EL (cell line): ENCODE results near the gene ZNF93.
A peak's percentile ranks its signal among the peaks of the same experiment; 100 is the strongest.
"Not testable (repeated sequence)": the region's sequence is repeated elsewhere in the genome, so short reads cannot be mapped to it uniquely, and the experiment has no call there.

Experiments used
- DNase-seq: peaks from one replicate; pipeline ENCODE4 v3.0.0-alpha.2; 2016

The ZNF93 gene

DNA sequence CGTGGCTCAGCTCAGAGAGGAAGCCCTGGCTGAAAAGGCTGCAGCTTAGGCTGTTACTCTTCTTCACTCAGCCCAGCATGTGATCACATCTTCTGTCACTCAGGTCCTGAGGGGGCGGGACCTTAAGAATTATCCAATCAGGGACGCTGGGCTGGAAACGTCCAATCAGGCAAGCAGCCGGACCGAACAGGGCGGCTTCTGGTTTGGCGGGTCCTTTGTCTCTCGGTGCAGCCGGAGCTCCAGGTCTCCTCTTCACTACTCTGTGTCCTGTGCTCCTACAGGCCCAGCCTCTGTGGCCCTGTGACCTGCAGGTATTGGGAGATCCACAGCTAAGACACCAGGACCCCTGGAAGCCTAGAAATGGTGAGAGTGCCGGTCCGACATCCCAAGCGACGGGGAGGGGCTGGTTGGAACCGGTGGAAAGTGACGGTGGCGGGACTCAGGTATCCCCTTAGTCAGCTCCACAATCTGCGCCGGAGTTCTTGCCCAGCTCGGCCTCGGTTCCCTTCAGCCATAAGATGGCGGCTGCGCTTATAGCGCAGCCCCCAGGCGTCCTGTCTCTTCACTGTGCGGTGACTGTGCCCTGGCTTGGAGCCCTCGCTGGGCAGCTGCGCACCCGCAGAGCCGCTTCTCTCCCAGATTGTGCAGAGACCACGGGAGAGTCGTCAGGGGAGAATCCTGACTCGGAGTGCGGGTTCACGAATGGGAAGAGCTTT is at the start of gene ZNF93:
Gene ZNF93 (plus strand): TSS at position 218 of the 716 bp plus-strand sequence. CDS start 143 bp downstream, at position 361.
- DNase-seq, result peak; percentile 98

DNA sequence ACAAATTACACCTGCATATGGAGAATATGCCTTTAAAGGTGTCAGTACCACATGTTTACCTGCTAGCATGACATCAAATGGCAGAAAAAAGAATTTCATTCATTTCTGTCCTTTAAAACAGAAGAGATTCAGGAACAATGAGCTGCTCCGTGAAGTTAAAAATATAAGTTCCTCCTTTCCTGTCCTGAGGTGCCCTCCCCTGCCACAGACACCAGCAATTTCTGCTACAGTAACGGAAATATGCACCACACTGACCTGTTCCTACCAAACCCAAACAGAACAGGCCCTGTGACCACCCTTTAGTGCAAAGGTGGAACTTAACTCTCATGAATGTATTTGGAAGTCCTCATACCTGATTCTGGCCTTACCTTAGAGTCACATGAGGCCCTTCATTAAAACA is 49.0 kb upstream of the ZNF93 start:
- not testable (repeated sequence) for DNase-seq

DNA sequence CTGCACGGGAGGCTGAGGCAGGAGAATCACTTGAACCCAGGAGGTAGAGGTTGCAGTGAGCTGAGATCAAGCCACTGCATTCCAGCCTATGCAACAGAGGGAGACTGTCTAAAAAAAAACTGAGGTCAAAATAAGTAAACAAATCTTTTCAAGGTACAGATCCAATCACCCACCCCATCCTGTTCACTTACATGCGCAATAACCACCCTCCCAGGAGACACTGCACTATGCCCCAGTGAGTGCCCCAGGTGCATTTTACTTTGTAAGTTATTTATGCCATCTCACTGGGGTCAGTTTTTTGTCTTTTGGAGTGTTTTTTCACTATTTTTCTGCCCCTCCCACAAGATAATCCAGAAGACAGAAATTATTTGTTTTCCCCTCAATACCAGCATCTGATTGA is 42.0 kb upstream of the ZNF93 start:
- DNase-seq, result no peak

DNA sequence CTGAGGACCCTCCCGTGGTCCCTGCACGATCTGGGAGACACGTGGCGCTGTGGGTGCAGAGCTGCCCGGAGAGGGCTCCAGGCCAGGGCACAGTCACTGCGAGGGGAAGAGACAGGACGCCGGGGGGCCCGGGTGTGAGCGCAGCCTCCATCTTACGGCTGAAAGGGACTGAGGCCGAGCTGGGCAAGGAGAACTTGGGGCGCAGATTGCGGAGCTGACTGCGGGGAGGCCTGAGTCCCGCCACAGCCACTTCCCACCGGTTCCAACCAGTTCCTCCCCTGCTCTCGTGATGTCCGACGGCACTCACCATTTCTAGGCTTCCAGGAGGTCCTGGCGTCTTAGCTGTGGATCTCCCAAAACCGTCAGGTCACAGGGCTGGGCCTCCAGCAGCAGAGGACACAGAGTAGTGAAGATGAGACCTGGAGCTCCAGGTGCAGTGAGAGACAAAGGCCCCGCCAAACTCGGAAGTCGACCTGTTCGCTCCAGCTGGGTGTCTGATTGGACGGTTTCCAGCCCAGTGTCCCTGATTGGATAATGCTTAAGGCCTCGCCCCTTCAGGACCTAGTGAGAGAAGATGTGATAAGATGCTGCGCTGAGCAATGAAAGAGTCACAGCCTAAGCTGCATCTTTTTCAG is 39.9 kb upstream of the ZNF93 start:
- no peak for DNase-seq

DNA sequence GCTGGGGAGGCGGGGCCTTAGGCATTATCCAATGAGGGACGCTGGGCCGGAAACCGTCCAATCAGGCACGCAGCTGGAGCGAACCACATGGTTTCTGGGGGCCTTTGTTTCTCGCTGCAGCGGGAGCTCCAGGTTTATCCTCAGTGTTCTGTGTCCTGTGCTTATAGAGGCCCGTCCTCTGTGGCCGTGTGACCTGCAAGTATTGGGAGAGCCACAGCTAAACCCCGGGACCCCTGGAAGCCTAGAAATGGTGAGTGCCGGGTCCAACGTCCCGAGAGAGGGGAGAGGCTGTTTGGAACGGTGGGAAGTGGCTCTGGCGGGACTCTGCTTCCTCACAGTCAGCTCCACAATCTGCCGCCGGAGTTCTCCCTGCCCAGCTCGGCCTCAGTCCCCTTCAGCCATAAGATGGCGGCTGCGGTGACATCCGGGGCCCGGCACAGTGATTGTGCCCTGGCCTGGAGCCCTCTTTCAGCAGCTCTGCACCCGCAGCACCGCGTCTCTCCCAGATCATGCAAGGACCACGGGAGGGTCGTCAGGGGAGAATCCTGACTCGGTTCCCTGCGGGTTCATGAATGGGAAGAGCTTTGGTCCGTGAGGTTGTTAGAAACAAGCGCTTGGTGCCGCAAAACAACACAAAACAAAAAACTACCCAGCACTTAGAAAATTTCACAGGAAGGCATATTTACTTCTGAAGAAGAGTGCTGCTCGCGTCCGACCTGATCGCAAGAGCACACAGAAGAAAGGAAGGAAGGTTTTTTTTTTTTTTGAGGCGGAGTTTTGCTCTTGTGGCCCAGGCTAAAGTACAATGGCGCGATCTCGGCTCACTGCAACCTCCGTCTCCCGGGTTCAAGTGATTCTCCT is 34.8 kb upstream of the ZNF93 start, which contains the start of gene ZNF253:
Gene ZNF253 (plus strand): TSS at position 133 of the 861 bp plus-strand sequence. CDS start 115 bp downstream, at position 248.
- peak; percentile 95 for DNase-seq

DNA sequence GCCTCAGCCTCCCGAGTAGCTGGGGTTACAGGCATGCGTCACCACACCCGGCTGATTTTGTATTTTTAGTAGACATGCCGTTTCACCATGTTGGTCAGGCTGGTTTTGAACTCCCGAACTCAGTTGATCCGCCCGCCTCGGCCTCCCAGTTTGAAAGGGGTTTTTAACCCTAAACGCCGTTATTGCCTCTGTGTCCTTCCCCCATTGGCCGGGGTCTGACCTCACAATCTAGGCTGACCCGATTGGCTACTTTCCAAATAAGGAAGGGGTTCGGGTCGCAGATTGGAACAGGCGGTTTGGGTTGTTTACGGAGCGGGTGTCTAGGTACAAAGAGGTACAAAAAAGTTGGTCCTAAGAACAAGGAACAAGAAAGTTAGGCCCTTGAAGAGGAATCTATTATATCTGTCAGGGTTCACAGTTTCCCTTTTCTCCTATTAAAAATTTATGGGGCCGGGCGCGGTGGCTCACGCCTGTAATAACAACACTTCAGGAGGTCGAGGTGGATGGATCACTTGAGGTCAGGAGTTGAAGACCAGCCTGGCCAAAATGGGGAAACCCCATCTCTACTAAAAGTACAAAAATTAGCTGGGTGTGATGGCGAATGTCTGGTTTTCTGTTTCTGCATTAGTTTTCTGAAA is 34.0 kb upstream of the ZNF93 start:
- peak; percentile 3 for DNase-seq

DNA sequence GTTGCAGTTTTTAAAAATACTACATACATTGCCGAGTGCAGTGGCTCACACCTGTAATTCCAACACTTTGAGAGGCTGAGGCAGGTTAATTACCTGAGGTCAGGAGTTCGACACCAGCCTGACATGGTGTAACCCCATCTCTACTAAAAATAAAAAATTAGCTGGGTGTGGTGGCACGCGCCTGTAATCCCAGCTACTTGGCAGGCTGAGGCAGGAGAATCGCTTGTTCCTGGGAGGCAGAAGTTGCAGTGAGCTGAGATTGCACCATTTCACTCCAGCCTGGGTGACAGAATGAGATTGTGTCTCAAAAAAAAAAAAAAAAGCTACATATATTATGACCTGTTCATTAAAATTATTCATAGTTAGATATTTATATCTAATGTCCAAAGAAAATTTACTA is 30.7 kb upstream of the ZNF93 start:
- DNase-seq, result not testable (repeated sequence)

DNA sequence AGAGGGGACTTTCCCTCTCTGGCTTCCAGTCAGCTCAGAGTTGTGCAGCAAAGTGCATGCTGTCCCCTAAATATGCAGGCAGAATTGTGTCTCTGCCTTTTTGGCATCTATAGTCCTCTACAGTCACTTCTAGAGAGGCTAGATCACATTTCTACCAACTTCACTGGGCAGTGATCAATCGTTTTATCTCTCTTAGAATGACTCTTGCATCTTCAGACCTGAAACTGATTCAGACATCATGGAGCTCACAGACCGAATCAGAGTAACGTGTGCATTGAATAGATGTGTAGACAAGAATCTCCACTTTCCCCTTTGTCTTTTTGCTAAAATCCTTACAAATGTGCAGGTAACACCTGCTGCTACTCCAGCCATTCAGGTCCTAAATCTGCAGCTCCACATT is 28.8 kb upstream of the ZNF93 start:
- no peak for DNase-seq

DNA sequence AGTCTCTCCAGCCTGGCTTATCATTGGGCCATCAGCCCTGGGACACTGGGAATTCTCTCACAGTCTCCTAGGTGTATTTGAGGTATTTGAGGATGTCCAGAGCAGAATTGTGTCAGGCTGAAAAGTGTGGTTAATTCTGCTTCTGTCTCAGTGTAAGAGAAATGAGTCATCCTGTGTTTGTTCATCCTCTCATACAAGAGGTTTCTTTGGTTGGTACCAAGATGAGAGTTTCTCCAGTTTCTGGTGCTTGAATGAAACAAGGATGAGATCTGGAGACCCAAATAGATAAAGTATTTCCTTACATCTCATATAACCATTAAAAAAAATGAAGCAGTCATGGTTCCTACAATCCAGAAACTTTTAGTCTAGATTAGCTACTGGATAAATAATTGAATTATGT is 27.4 kb upstream of the ZNF93 start:
- no peak for DNase-seq

DNA sequence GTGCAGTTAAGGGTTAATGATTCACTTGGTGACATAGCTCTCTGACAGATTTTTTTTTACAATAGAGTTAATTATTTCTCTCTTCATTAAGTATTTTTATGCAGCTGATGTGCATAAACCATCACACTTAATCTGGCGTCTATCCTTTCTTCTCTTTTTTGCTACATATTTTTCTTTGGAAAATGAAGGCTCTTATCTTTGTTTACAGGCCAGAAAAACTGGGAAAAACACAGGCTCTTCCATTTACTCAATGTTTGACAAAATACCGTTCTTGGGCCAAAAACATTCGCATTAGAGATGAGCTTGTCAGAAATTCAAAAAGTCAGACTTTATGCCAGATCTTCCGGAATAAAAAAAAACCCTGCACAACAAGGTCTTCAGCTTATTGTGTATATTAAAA is 23.0 kb upstream of the ZNF93 start:
- no peak for DNase-seq

DNA sequence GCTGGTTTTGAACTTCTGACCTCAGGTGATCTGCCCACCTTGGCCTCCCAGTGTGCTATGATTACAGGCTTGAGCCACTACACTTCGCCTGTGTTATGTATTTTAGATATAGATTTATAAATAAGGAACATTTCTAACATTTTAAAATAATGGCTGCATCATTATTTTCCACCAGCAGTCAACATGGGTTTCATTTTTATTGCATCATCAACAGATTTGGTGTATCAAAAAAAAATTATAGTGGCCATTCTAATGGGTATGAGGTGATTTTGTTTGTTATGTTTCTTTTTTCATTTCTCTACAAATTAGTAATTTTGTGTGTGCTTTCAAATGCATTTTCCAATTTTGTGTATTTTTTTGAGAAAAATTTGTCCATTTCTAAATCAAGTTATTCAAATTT is 16.2 kb upstream of the ZNF93 start:
- no peak for DNase-seq

DNA sequence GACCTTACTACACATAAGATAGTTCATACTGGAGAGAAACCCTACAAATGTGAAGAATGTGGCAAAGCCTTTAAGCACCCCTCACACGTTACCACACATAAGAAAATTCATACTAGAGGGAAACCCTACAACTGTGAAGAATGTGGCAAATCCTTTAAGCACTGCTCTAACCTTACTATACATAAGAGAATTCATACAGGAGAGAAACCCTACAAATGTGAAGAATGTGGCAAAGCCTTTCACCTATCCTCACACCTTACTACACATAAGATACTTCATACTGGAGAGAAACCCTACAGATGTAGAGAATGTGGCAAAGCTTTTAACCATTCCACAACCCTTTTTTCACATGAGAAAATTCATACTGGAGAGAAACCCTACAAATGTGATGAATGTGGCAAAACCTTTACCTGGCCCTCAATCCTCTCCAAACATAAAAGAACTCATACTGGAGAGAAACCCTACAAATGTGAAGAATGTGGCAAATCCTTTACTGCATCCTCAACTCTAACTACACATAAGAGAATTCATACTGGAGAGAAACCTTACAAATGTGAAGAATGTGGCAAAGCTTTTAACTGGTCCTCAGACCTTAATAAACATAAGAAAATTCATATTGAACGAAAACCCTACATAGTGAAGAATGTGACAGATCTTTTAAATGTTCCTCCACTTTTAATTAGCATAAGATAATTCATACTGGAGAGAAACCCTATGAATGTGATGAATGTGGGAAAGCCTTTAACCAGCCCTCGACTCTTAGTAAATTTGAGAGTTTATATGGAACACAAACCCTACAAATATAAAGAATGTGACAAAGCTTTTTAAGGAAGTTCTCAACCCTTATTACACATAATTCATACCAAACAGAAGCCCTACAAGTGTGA is 8.4 kb upstream of the ZNF93 start:
- not testable (repeated sequence) for DNase-seq

DNA sequence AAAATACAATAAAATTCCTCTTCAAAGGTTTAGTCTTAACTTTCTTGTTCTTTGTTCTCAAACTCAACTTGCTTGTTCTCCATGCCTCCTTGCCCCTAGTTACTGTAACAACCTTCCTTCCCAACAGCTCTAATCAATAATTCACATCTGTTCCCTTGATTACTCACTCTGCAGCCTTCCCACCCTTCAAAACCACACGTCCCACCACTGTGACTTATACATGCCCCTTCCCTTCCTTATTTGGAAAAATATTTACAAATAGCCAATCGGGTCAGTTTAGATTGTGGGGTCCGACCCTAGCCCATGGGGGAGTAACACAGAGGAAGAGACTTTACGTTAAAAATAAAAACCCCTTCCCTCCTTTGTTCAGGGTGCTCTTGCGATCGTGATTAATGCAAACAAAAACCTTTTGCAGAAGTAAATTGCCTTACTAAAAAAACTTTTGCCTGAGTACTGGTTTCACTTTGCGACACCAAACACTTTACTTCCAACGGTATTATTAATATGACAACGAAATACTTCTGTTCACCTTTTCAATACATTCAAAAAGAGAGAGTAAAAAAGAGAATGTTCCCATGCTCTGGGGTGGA is 512 bp upstream of the ZNF93 start:
- DNase-seq, result peak; percentile 82

DNA sequence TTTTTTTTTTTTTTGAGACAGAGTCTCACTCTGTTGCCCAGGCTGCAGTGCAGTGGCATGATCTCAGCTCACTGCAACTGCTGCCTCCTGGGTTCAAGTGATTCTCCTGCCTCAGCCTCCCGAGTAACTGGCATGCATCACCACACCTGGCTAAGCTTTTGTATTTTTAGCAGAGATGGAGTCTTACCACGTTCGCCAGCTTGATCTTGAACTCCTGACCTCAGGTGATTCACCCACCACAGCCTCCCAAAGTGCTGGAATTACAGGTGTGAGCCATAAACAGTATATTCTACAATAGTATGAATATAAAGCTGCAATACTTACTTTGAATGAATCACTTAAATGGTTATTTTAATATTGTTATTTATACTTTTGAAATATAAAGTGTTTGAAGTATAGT is 6.8 kb downstream of the ZNF93 start:
- not testable (repeated sequence) for DNase-seq

DNA sequence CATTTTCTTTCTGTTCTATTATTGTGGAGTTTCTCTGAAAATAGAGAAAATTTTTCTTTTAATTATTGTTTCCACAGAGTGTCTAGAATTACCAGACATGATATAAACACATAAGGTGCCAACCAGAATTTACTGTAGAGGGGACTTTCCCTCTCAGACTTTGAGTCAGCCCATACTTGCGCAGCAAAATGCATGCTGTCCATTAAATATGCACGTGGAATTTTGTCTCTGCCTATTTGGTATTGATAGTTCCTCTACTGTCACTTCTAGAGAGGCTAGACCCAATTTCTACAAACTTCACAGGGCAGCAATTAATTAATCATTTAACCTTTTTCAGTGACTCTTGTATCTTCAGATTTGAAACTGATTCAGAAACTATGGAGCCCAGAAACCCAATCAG is 8.9 kb downstream of the ZNF93 start:
- no peak for DNase-seq

DNA sequence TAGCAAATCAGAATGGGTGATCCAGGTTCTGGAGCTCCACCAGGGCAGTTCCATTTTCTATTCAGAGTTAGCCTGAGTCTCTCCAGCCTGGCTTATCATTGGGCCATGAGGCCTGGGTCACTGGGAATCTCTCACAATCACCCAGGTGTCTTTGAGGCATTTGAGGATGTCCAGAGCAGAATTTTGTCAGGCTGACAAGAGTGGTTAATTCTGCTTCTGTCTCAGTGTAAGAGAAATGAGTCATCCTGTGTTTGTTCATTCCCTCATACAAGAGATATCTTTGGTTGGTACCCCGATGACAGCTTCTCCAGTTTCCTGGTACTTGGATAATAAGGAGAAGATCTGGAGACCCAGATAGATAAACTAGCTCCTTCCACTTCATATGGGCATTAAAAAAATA is 10.4 kb downstream of the ZNF93 start:
- peak; percentile 27 for DNase-seq

DNA sequence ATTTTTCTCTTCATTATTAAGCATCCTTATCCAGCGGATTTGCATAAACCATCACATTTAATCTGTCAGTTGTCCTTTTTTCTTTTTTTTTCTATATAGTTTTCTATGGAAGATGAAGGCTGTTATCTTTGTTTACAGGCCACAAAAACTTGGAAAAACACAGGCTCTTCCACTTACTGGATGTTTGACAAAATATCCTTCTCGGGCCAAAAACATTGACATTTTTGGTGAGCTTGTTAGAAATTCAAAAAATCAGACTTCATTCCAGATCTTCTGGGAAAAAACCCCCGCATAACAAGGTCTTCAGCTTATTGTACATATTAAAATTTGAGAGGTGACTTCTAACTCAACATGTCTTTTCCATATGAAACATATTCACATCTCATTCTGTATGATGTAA is 13.8 kb downstream of the ZNF93 start:
- no peak for DNase-seq

DNA sequence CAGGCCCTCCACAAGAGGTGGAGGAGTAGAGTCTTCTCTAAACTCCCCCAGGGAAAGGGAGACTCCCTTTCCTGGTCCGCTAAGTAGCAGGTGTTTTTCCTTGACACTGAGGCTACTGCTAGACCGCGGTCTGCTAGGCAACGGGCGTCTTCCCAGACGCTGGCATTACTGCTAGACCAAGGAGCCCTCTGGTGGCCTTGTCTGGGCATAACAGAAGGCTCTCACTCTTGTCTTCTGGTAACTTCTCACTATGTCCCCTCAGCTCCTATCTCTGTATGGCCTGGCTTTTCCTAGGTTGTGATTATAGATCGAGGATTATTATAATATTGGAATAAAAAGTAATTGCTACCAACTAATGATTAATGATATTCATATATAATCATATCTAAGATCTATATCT is 29.7 kb downstream of the ZNF93 start:
- DNase-seq, result not testable (repeated sequence)

DNA sequence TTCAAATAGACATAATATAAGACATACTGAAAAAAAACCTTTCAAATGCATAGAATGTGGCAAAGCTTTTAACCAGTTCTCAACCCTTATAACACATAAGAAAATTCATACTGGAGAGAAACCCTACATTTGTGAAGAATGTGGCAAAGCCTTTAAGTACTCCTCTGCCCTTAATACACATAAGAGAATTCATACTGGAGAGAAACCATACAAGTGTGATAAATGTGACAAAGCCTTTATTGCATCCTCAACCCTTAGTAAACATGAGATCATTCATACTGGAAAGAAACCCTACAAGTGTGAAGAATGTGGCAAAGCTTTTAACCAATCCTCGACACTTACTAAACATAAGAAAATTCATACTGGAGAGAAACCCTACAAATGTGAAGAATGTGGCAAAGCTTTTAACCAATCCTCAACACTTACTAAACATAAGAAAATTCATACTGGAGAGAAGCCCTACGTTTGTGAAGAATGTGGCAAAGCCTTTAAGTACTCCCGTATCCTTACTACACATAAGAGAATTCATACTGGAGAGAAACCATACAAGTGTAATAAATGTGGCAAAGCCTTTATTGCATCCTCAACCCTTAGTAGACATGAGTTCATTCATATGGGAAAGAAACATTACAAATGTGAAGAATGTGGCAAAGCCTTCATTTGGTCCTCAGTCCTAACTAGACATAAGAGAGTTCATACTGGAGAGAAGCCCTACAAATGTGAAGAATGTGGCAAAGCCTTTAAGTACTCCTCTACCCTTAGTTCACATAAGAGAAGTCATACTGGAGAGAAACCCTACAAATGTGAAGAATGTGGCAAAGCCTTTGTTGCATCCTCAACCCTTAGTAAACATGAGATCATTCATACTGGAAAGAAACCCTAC is 32.9 kb downstream of the ZNF93 start:
- DNase-seq, result not testable (repeated sequence)

DNA sequence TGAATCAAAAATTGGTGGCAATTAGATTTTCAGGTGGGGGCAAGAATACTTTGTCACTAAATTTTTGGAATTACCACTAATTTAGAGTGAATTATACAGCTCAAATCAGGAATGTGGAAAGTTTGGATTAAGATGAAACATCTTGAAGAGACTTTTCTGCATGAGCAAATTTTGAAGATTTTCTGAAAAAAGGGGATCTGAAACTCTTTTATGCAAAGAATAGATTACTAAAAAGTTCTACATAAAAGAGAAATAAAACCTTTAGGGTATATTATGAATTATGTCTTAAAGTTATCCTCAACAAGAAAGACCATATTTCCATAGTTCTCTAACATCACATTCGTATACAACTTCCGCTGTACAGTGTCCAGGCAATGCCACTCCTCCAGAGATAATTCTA is 36.7 kb downstream of the ZNF93 start:
- DNase-seq, result no peak

DNA sequence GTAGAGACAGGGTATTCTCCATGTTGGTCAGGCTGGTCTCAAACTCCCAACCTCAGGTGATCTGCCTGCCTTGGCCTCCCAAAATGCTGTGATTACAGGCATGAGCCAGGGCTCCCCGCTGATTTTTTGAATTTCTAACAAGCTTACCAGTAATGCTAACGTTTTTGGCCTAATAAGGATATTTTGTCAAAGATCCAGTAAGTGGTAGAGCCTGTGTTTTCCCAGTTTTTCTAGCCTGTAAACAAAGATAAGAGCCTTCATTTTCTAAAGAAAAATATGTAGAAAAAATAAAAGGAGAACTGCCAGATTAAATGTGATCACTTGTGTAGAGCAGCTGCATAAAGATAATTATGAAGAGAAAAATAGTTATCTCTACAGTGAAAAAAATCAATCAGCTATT is 37.7 kb downstream of the ZNF93 start:
- no peak for DNase-seq
